Caco-2 (cell line): ENCODE data around the gene KIAA1671. TPM values are rescaled to one million over a fixed set of nuclear protein-coding genes. Genes with fewer than 3 reads are reported as not detected.
A peak's percentile ranks its signal among the peaks of the same experiment; 100 is the strongest.
"Not testable (repeated sequence)": the region's sequence is repeated elsewhere in the genome, so short reads cannot be mapped to it uniquely, and the experiment has no call there.

Source experiments
- BruUV-seq: library from RNA; stranded (reverse); fragments of 400-500 nt; replicated peaks from 2 replicates; lab custom pipeline; 2021; lab: Mats Ljungman, UMichigan
- CTCF ChIA-PET: fragments of 300-600 bp; sonication (Branson Sonifier 250); formaldehyde crosslinking; loops from one replicate; lab custom pipeline; 2022; ENCODE audit warnings: antibody characterized with exemption; lab: Charles Lee
- POLR2A ChIA-PET: fragments of 300-600 bp; sonication (Branson Sonifier 250); formaldehyde crosslinking; loops from one replicate; lab custom pipeline; 2022; ENCODE audit warnings: antibody characterized with exemption; lab: Charles Lee
- DNase-seq, 2 experiments: peaks; one replicate each; pipeline versions ENCODE4 v3.0.0 to v3.0.0-alpha.2; 2020 to 2022
- H3K27me3 ChIP-seq: replicated peaks from 2 replicates; pipeline ENCODE4 v1.6.0; 2011; ENCODE audit warnings: low read length; ENCODE audit not compliant: control insufficient read depth, insufficient read depth
- H3K36me3 ChIP-seq: 2 replicates; pipeline ENCODE4 v1.5.1; 2011; ENCODE audit warnings: low read length; ENCODE audit not compliant: control insufficient read depth, insufficient read depth
- H3K4me1 ChIP-seq: fragments of 250-450 bp; sonication (Bioruptor Pico); 2 replicates; pipeline ENCODE4 v1.5.1; 2020; ENCODE audit warnings: mild to moderate bottlenecking
- H3K4me3 ChIP-seq: 2 replicates; pipeline ENCODE4 v1.5.1; 2011; ENCODE audit warnings: low read depth, mild to moderate bottlenecking, control low read depth, low read length
- H3K9me3 ChIP-seq: fragments of 250-450 bp; sonication (Bioruptor Pico); 2 replicates; pipeline ENCODE4 v1.5.1; 2020; ENCODE audit warnings: mild to moderate bottlenecking, moderate library complexity
- H3K27ac Mint-ChIP-seq: one replicate; pipeline ENCODE4 v1.8.0; 2022; ENCODE audit warnings: mixed read lengths; ENCODE audit not compliant: unreplicated experiment
- H3K27me3 Mint-ChIP-seq: one replicate; pipeline ENCODE4 v1.8.0; 2022; ENCODE audit warnings: mixed read lengths; ENCODE audit not compliant: insufficient read depth, unreplicated experiment
- H3K36me3 Mint-ChIP-seq: one replicate; pipeline ENCODE4 v1.8.0; 2022; ENCODE audit warnings: mild to moderate bottlenecking, mixed read lengths; ENCODE audit not compliant: insufficient read depth, unreplicated experiment
- H3K4me1 Mint-ChIP-seq: one replicate; pipeline ENCODE4 v1.8.0; 2022; ENCODE audit warnings: low read depth, mixed read lengths; ENCODE audit not compliant: unreplicated experiment
- H3K4me3 Mint-ChIP-seq: one replicate; pipeline ENCODE4 v1.8.0; 2022; ENCODE audit warnings: mild to moderate bottlenecking, moderate library complexity, mixed read lengths; ENCODE audit not compliant: unreplicated experiment
- H3K9me3 Mint-ChIP-seq: one replicate; pipeline ENCODE4 v1.8.0; 2022; ENCODE audit warnings: mixed read lengths; ENCODE audit not compliant: unreplicated experiment
- intact Hi-C: fragments of 100-400 bp; cut with micrococcal nuclease; formaldehyde crosslinking; loops from one replicate; pipeline ENCODE4 v1.10.0; 2022; ENCODE audit not compliant: unreplicated experiment
- total RNA-seq: library from RNA; stranded (reverse); gene quantifications from 2 replicates; pipeline ENCODE4 v1.2.3, GENCODE V29; 2022
- TF ChIP-seq, protein P1 (sequence below), 2 experiments: fragments of 200-600 bp in 1 of 2; IDR thresholded peaks; 1 replicate in 1 of 2; 2 replicates in 1 of 2; pipeline versions ENCODE4 v1.5.1 to v1.8.0; 2011 to 2022; ENCODE audit warnings: antibody characterized with exemption in 1 of 2, control low read depth in 1 of 2, inconsistent platforms in 1 of 2, low read depth in 1 of 2, low read length in 1 of 2, mild to moderate bottlenecking in 1 of 2, moderate library complexity in 1 of 2; ENCODE audit not compliant: insufficient read depth in 1 of 2, severe bottlenecking in 1 of 2, unreplicated experiment in 1 of 2

KIAA1671 gene
- total RNA-seq, 1 experiment from 2014 or later: 28.6 TPM

GRCh38 chr22:25236417-25236816 lies 283.9 kb downstream of the KIAA1671 start:
- Mint-ChIP-seq H3K4me3 (peak overlapping the region; percentile 44), H3K27me3 (peaks cover 14% of the 10 kb centered on the region), H3K27ac (no peak overlapping the region), H3K9me3 (no peaks in the 10 kb centered on the region), H3K36me3 (no peaks in the 10 kb centered on the region), H3K4me1 (no peaks in the 10 kb centered on the region)
- ChIA-PET POLR2A (no interaction called here), CTCF (interaction anchor here (1.3 kb wide), 1 partner anchor 34 kb away, joined by 4 read pairs; no protein-coding TSS in a partner anchor)
- H3K4me3 ChIP-seq: no peak overlapping the region
- no TSS peak for BruUV-seq
- DNase-seq: no peak
- intact Hi-C loops: loop anchor here (2.0 to 5.0 kb wide), 2 partner anchors 98 to 536 kb away; no protein-coding TSS in a partner anchor
- H3K9me3 ChIP-seq: no peaks in the 10 kb centered on the region
- TF ChIP-seq, protein P1, sequence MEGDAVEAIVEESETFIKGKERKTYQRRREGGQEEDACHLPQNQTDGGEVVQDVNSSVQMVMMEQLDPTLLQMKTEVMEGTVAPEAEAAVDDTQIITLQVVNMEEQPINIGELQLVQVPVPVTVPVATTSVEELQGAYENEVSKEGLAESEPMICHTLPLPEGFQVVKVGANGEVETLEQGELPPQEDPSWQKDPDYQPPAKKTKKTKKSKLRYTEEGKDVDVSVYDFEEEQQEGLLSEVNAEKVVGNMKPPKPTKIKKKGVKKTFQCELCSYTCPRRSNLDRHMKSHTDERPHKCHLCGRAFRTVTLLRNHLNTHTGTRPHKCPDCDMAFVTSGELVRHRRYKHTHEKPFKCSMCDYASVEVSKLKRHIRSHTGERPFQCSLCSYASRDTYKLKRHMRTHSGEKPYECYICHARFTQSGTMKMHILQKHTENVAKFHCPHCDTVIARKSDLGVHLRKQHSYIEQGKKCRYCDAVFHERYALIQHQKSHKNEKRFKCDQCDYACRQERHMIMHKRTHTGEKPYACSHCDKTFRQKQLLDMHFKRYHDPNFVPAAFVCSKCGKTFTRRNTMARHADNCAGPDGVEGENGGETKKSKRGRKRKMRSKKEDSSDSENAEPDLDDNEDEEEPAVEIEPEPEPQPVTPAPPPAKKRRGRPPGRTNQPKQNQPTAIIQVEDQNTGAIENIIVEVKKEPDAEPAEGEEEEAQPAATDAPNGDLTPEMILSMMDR (IDR thresholded peaks at IDR 0.05; ENCODE audit: insufficient read depth in 1 of 2, low read depth in 1 of 2, low read length in 1 of 2, severe bottlenecking in 1 of 2, unreplicated experiment in 1 of 2): no peak
- no peaks in the 10 kb centered on the region for H3K27me3 ChIP-seq
- no peaks in the 10 kb centered on the region for H3K36me3 ChIP-seq
- no peaks in the 10 kb centered on the region for H3K4me1 ChIP-seq

DNA sequence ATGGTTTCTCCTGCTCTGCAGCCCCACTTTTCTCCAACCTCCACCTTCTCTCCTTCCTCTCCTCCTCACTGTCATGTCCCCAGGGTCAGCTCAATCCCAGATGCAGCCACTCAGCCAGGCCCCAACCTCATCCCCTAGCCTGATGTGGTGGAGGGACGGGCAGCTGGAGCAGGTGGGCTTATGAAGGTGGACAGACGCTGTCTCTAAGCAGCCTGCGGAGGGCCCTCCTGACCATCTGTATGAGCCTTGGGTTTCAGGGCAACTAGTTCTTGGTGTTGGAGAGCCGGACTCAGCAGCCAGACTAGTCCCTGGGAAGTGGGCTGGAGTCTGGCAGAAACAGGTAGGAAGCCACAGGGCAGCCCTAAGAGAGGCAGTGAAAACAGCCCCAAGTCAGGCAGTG lies 285.0 kb downstream of the KIAA1671 start:
- BruUV-seq: no TSS peak

GRCh38 chr22:25238058-25238457 lies 285.5 kb downstream of the KIAA1671 start:
- H3K27ac Mint-ChIP-seq, H3K9me3 ChIP-seq, H3K9me3 Mint-ChIP-seq, DNase-seq, BruUV-seq, H3K4me1 ChIP-seq, H3K4me3 ChIP-seq, CTCF ChIA-PET, H3K36me3 Mint-ChIP-seq, POLR2A ChIA-PET, H3K4me1 Mint-ChIP-seq, H3K4me3 Mint-ChIP-seq, H3K36me3 ChIP-seq, H3K27me3 ChIP-seq: not testable (repeated sequence)
- intact Hi-C loops: loop anchor here (5.0 kb wide), 1 partner anchor 534 kb away; no protein-coding TSS in a partner anchor
- peaks cover 14% of the 10 kb centered on the region for H3K27me3 Mint-ChIP-seq

More for the DNA sequence above, 285.0 kb downstream of the KIAA1671 start:
- no peak overlapping the region for H3K4me3 ChIP-seq
- no peaks in the 10 kb centered on the region for H3K36me3 ChIP-seq
- Mint-ChIP-seq H3K27me3 (peaks cover 14% of the 10 kb centered on the region), H3K36me3 (no peaks in the 10 kb centered on the region), H3K27ac (no peak overlapping the region), H3K4me3 (no peak overlapping the region), H3K4me1 (no peaks in the 10 kb centered on the region), H3K9me3 (no peaks in the 10 kb centered on the region)
- no peak for DNase-seq
- TF ChIP-seq, protein P1 (IDR thresholded peaks at IDR 0.05; ENCODE audit: insufficient read depth in 1 of 2, low read depth in 1 of 2, low read length in 1 of 2, severe bottlenecking in 1 of 2, unreplicated experiment in 1 of 2): no peak
- no peaks in the 10 kb centered on the region for H3K9me3 ChIP-seq
- ChIA-PET POLR2A (no interaction called here), CTCF (no interaction called here)
- intact Hi-C loops: loop anchor here (2.0 to 5.0 kb wide), 2 partner anchors 97 to 535 kb away; no protein-coding TSS in a partner anchor
- H3K27me3 ChIP-seq: no peaks in the 10 kb centered on the region
- no peaks in the 10 kb centered on the region for H3K4me1 ChIP-seq

Other genes starting within 250 kb of the KIAA1671 start
- 0.16 and 0.45 TPM in 2 replicates for gene PIWIL3, start 178.0 kb upstream of the KIAA1671 start, total RNA-seq
- gene SGSM1, start 146.5 kb upstream of the KIAA1671 start, total RNA-seq: 5.5 and 6.1 TPM in 2 replicates
- not detected in 2 replicates for gene LHFPL7, start 6.0 kb upstream of the KIAA1671 start, total RNA-seq
- 0.65 TPM in 1 of 2 replicates, not detected in the other for gene CRYBB3, start 247.1 kb downstream of the KIAA1671 start, total RNA-seq